ENCODE results near the gene FGD4.

Gene FGD4

DNA sequence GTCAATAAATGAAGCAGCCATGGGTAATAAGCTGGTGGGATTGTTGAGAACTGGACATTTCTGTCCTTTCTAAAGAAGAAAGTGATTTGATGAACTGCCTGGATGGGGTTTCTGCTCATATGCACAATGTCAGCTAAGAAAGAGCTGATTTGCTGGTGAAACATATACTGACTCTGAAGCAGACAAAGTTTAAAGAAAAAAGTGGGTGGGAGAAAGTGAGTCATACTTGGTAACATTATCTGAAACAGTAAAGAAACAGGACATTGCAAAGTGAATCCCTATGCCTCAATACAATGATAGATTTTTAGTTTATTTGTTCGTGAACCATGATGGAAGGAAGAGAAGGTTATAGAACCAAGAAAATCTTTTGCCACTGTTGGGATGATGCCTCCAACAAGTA, 184.2 kb downstream of the FGD4 start:
- TF ChIP-seq TAF1 (IDR thresholded peaks at IDR 0.05; ENCODE audit: low read depth, low read length) (no peak), POLR2AphosphoS5 (IDR thresholded peaks at IDR 0.05; ENCODE audit: low read depth, low read length) (no peak), SPI1 (IDR thresholded peaks at IDR 0.05; ENCODE audit: low read depth, low read length) (no peak), POU2F2 (IDR thresholded peaks at IDR 0.05; ENCODE audit: low read depth, low read length) (no peak), POLR2A (IDR thresholded peaks at IDR 0.05; ENCODE audit: low read depth, low read length) (no peak), PAX5 (IDR thresholded peaks at IDR 0.05; ENCODE audit: insufficient read depth, low read length, severe bottlenecking) (no peak)
- DNase-seq (ENCODE audit: insufficient read length, low spot score): no peak
- FAIRE-seq: no peak

DNA sequence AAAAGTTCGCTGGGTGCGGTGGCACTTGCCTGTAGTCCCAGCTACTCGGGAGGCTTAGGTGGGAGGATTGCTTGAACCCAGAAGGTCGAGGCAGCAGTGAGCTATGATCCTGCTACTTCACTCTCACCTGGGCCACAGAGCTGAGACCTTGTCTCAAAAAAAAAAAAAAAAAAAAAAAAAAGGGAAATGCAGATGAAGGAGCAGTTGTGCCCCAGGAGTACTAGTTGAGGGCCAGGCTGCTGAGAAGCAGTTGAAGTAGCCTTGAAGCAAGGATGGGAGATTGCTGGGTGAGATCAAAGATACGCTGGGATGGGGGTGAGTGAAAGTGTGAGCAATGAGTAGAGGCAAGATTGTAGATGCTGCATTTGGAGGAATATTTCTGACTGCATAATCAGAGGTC, 186.3 kb downstream of the FGD4 start:
- DNase-seq (ENCODE audit: insufficient read length, low spot score): no peak
- no peak for FAIRE-seq
- TF ChIP-seq POU2F2 (IDR thresholded peaks at IDR 0.05; ENCODE audit: low read depth, low read length): no peak
- no peak for TF ChIP-seq POLR2AphosphoS5 (IDR thresholded peaks at IDR 0.05; ENCODE audit: low read depth, low read length)
- no peak for TF ChIP-seq POLR2A (IDR thresholded peaks at IDR 0.05; ENCODE audit: low read depth, low read length)
- no peak for TF ChIP-seq SPI1 (IDR thresholded peaks at IDR 0.05; ENCODE audit: low read depth, low read length)
- no peak for TF ChIP-seq PAX5 (IDR thresholded peaks at IDR 0.05; ENCODE audit: insufficient read depth, low read length, severe bottlenecking)
- TF ChIP-seq TAF1 (IDR thresholded peaks at IDR 0.05; ENCODE audit: low read depth, low read length): no peak

DNA sequence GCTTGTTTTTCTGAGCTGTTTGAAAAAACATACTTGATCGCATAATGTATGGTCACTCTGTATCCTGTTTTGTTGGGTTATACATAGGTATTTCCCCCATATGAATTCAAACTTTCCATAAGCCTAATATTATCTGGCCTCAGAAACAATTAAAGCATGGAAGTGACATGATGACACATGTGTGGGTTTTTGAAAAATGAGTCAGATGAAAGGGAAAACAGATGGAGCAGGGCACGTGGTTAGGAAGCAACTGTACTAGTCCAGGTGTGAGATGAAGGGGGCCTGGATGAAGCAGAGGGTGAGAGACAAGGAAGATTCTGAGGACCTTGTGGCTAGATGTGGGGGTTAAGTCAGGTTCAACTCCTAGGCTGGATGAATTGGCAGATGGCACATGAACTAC, 187.0 kb downstream of the FGD4 start:
- FAIRE-seq (no peak), DNase-seq (ENCODE audit: insufficient read length, low spot score) (no peak)
- no peak for TF ChIP-seq POU2F2 (IDR thresholded peaks at IDR 0.05; ENCODE audit: low read depth, low read length)
- no peak for TF ChIP-seq TAF1 (IDR thresholded peaks at IDR 0.05; ENCODE audit: low read depth, low read length)
- TF ChIP-seq POLR2AphosphoS5 (IDR thresholded peaks at IDR 0.05; ENCODE audit: low read depth, low read length): no peak
- no peak for TF ChIP-seq SPI1 (IDR thresholded peaks at IDR 0.05; ENCODE audit: low read depth, low read length)
- TF ChIP-seq POLR2A (IDR thresholded peaks at IDR 0.05; ENCODE audit: low read depth, low read length): no peak
- no peak for TF ChIP-seq PAX5 (IDR thresholded peaks at IDR 0.05; ENCODE audit: insufficient read depth, low read length, severe bottlenecking)

DNA sequence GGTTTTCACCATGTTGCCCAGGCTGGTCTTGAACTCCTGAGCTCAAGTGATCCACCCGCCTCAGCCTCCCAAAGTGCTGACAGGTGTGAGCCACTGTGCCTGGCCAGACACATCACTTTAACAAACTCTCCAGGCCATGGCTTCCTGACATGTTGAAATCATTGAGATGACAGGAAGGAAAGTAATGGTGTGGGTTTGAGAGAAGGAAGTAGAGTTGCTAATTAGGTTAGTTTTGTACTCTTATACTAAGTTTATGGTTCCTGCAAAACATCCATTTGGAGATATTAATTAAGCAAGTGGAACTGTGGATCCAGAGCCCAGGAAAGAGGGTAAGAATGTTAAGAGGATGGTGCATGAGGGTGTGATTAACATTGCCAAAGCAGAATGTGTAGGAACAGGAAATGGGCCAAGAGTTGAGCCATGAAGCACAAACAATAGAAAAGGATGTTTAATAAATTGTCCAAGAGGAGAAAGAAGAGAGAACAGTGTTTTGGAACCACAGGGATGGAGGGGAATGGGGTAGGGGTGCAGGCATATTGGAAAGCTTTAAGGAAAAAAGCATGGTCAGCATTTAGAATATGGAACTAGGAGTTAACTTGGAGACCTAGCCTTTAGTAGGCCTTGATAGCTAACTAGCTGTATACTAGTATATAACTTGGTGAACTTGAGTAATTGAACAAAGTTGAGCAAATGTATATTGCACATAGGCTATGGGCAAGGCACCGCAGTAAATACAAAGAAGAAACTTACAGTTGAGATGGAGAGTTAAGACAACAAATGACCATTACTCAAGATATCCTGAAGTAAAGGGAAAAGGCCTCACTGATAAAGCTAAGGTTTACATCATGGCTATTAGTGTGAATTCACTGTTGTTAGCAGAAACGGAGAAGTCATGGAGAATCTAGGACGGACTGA, 188.5 kb downstream of the FGD4 start:
- DNase-seq (ENCODE audit: insufficient read length, low spot score): no peak
- peak; percentile 41 for FAIRE-seq
- no peak for TF ChIP-seq POLR2AphosphoS5 (IDR thresholded peaks at IDR 0.05; ENCODE audit: low read depth, low read length)
- TF ChIP-seq POLR2A (IDR thresholded peaks at IDR 0.05; ENCODE audit: low read depth, low read length): no peak
- TF ChIP-seq SPI1 (IDR thresholded peaks at IDR 0.05; ENCODE audit: low read depth, low read length): no peak
- no peak for TF ChIP-seq TAF1 (IDR thresholded peaks at IDR 0.05; ENCODE audit: low read depth, low read length)
- TF ChIP-seq POU2F2 (IDR thresholded peaks at IDR 0.05; ENCODE audit: low read depth, low read length): no peak
- TF ChIP-seq PAX5 (IDR thresholded peaks at IDR 0.05; ENCODE audit: insufficient read depth, low read length, severe bottlenecking): no peak

DNA sequence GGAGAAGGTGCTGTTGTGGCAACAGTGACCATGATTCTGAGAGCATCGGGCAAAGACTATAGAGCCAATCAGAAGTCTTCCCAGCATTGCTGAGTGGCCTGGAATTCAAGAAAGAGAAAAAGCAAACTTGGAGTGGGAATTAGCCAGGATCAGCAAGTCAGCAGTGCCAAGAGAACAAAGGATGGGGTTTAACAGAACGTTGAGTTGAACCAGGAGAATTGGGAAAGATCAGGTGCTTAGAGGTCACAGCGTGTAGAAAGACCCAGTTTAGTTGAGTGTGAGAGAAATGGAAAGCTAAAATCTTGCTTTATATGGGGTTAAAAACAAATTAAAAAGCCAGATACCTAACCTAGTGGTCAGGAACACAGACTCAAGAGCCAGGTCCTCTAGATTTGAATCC, 189.2 kb downstream of the FGD4 start:
- DNase-seq (ENCODE audit: insufficient read length, low spot score) (no peak), FAIRE-seq (peak; percentile 9)
- no peak for TF ChIP-seq POLR2A (IDR thresholded peaks at IDR 0.05; ENCODE audit: low read depth, low read length)
- no peak for TF ChIP-seq POLR2AphosphoS5 (IDR thresholded peaks at IDR 0.05; ENCODE audit: low read depth, low read length)
- no peak for TF ChIP-seq SPI1 (IDR thresholded peaks at IDR 0.05; ENCODE audit: low read depth, low read length)
- TF ChIP-seq PAX5 (IDR thresholded peaks at IDR 0.05; ENCODE audit: insufficient read depth, low read length, severe bottlenecking): no peak
- no peak for TF ChIP-seq TAF1 (IDR thresholded peaks at IDR 0.05; ENCODE audit: low read depth, low read length)
- no peak for TF ChIP-seq POU2F2 (IDR thresholded peaks at IDR 0.05; ENCODE audit: low read depth, low read length)

DNA sequence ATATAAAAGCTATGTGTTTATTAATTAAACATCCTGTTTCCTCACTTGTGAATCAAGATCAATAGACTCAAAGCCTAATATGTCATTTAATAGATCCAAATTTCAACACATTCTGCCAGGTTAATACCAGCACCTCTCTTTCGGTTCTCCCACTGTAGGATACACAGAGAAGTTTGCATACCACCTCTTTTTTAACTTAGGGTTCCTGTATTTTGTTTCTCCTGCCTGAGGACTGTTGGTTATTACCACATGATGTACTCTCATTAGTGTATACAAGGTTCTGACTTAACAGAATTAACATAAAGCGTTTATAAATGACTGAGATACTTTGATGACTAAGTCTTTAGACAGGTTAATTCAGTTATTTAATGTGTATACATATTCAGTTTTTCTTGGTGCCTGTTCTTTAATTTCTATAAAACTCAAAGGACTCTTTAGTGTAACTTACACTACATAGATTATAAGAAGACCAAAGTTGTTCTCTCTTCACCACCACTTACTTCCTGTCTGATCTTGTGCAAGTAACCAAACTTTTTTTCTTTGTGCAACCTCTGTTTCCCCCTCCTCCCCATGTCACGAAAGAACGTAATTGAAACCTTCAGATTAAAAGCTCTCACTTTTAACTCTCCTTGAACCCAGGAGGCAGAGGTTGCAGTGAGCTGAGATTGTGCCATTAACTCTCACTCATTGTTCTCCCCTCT, 190.0 kb downstream of the FGD4 start:
- TF ChIP-seq SPI1 (IDR thresholded peaks at IDR 0.05; ENCODE audit: low read depth, low read length): no peak
- no peak for TF ChIP-seq PAX5 (IDR thresholded peaks at IDR 0.05; ENCODE audit: insufficient read depth, low read length, severe bottlenecking)
- no peak for TF ChIP-seq POLR2AphosphoS5 (IDR thresholded peaks at IDR 0.05; ENCODE audit: low read depth, low read length)
- no peak for TF ChIP-seq TAF1 (IDR thresholded peaks at IDR 0.05; ENCODE audit: low read depth, low read length)
- no peak for TF ChIP-seq POLR2A (IDR thresholded peaks at IDR 0.05; ENCODE audit: low read depth, low read length)
- FAIRE-seq (no peak), DNase-seq (ENCODE audit: insufficient read length, low spot score) (no peak)

DNA sequence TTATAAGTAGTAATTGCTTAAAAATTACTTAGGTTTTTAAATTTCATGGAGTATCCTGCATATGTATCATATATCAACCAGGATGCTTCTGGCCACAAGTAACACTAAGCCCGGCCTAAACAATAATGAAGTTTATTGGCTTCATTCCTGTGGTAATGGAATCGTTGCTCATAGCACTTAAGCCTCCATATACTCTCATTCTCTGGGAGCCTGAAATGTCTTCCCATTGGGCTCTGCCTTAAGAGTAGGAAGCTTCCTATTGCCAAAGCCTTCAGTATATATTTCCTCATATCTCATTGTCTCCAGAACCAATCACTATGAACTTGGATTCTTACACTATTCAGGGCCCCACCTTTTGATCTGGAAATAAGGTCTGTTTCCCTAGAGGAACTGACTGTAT, 195.9 kb downstream of the FGD4 start:
- TF ChIP-seq POLR2A (IDR thresholded peaks at IDR 0.05; ENCODE audit: low read depth, low read length): no peak
- TF ChIP-seq SPI1 (IDR thresholded peaks at IDR 0.05; ENCODE audit: low read depth, low read length): no peak
- no peak for TF ChIP-seq POLR2AphosphoS5 (IDR thresholded peaks at IDR 0.05; ENCODE audit: low read depth, low read length)
- no peak for TF ChIP-seq POU2F2 (IDR thresholded peaks at IDR 0.05; ENCODE audit: low read depth, low read length)
- TF ChIP-seq PAX5 (IDR thresholded peaks at IDR 0.05; ENCODE audit: insufficient read depth, low read length, severe bottlenecking): no peak
- TF ChIP-seq TAF1 (IDR thresholded peaks at IDR 0.05; ENCODE audit: low read depth, low read length): no peak
- DNase-seq (ENCODE audit: insufficient read length, low spot score) (no peak), FAIRE-seq (no peak)

DNA sequence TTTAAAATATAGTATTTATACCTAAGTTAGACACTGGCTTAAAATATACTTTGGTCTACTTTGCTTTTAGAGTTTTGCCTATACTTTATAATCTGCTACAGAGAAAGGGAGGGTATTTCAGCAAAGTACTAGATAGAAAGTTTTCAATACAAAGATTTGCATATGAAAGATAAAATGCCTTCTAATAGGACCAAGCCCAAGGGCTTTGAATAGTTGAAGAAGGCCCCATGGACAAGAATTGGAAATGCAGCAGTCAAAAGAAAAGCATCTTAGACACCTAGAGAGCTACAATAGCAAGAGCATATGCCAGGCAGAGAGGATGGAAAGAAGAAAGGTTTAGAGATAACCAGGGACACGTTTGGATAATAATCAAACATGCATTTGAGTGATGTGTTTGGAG, 196.7 kb downstream of the FGD4 start:
- FAIRE-seq (no peak), DNase-seq (ENCODE audit: insufficient read length, low spot score) (no peak)
- no peak for TF ChIP-seq POLR2AphosphoS5 (IDR thresholded peaks at IDR 0.05; ENCODE audit: low read depth, low read length)
- no peak for TF ChIP-seq TAF1 (IDR thresholded peaks at IDR 0.05; ENCODE audit: low read depth, low read length)
- no peak for TF ChIP-seq PAX5 (IDR thresholded peaks at IDR 0.05; ENCODE audit: insufficient read depth, low read length, severe bottlenecking)
- TF ChIP-seq SPI1 (IDR thresholded peaks at IDR 0.05; ENCODE audit: low read depth, low read length): no peak
- TF ChIP-seq POU2F2 (IDR thresholded peaks at IDR 0.05; ENCODE audit: low read depth, low read length): no peak
- no peak for TF ChIP-seq POLR2A (IDR thresholded peaks at IDR 0.05; ENCODE audit: low read depth, low read length)

DNA sequence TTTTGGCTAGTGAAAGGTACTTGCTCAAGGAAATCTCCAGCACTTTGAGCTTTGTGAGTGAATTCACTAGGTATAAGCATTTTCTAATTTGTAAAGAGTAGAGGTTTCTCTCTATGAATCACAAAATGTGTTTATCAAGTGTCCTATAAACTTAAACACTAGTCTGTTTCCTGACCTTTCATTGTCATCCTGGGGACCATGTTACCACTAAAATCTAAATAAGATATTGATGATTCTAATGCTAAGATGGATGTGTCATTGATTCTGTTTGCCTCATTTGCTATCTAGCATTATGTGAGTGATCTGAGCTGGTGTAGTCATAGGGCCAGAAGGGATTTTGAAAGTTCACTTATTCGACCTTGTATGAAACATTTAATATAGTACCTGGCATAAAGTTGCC, 199.3 kb downstream of the FGD4 start:
- no peak for FAIRE-seq
- no peak for DNase-seq (ENCODE audit: insufficient read length, low spot score)
- TF ChIP-seq POLR2AphosphoS5 (IDR thresholded peaks at IDR 0.05; ENCODE audit: low read depth, low read length): no peak
- TF ChIP-seq TAF1 (IDR thresholded peaks at IDR 0.05; ENCODE audit: low read depth, low read length): no peak
- TF ChIP-seq POLR2A (IDR thresholded peaks at IDR 0.05; ENCODE audit: low read depth, low read length): no peak
- no peak for TF ChIP-seq SPI1 (IDR thresholded peaks at IDR 0.05; ENCODE audit: low read depth, low read length)
